Neural cell (in vitro differentiated cells): ENCODE results near the gene RASAL2. TPM values are rescaled to one million over a fixed set of nuclear protein-coding genes. Genes with fewer than 3 reads are reported as not detected.

Source experiments
- H2AFZ ChIP-seq: fragments of 200-600, 300-800 bp; sonication (generic), shearing (Covaris generic); 2 replicates; pipeline ENCODE4 v1.6.0; 2014; ENCODE audit warnings: low read depth, mild to moderate bottlenecking, antibody characterized with exemption, low read length, moderate library complexity
- H3F3A ChIP-seq: fragments of 200-600 bp; shearing (Covaris generic); 2 replicates; pipeline ENCODE4 v1.6.1; 2016; ENCODE audit warnings: mild to moderate bottlenecking, moderate library complexity, mixed read lengths, antibody characterized with exemption, low read length; ENCODE audit not compliant: insufficient read depth, poor library complexity, severe bottlenecking
- H3K27ac ChIP-seq: fragments of 200-600, 300-800 bp; sonication (generic), shearing (Covaris generic); 2 replicates; pipeline ENCODE4 v1.5.1; 2014; ENCODE audit warnings: mild to moderate bottlenecking, low read length, moderate library complexity
- H3K27me3 ChIP-seq: fragments of 300-800, 200-600 bp; sonication (generic), shearing (Covaris generic); 2 replicates; pipeline ENCODE4 v1.6.0; 2014; ENCODE audit warnings: mild to moderate bottlenecking, low read depth, low read length, moderate library complexity; ENCODE audit not compliant: insufficient read depth
- H3K36me3 ChIP-seq: fragments of 300-800, 200-600 bp; sonication (generic), shearing (Covaris generic); 2 replicates; pipeline ENCODE4 v1.5.1; 2014; ENCODE audit warnings: mild to moderate bottlenecking, antibody characterized with exemption, low read length, moderate library complexity; ENCODE audit not compliant: insufficient read depth
- H3K4me2 ChIP-seq: fragments of 300-800, 200-600 bp; sonication (generic), shearing (Covaris generic); 2 replicates; pipeline ENCODE4 v1.6.0; 2014; ENCODE audit warnings: mild to moderate bottlenecking, low read length
- H3K4me3 ChIP-seq: fragments of 300-800, 200-600 bp; sonication (generic), shearing (Covaris generic); 2 replicates; pipeline ENCODE4 v1.5.1; 2014; ENCODE audit warnings: mild to moderate bottlenecking, low read length, moderate library complexity
- H3K79me2 ChIP-seq: fragments of 200-600 bp; shearing (Covaris generic); replicated peaks from 2 replicates; pipeline ENCODE4 v1.6.0; 2014; ENCODE audit warnings: mild to moderate bottlenecking, low read length, moderate library complexity; ENCODE audit not compliant: insufficient read depth
- H3K9ac ChIP-seq: fragments of 300-800, 200-600 bp; sonication (generic), shearing (Covaris generic); 2 replicates; pipeline ENCODE4 v1.6.1; 2016; ENCODE audit warnings: mild to moderate bottlenecking, low read length, mixed read lengths
- H3K9me2 ChIP-seq: fragments of 200-600 bp; shearing (Covaris generic); 2 replicates; pipeline ENCODE4 v1.6.1; 2016; ENCODE audit warnings: mild to moderate bottlenecking, low read length, mixed read lengths; ENCODE audit not compliant: insufficient read depth
- H3K9me3 ChIP-seq: fragments of 200-600, 300-800 bp; sonication (generic), shearing (Covaris generic); 2 replicates; pipeline ENCODE4 v1.6.1; 2016; ENCODE audit warnings: mild to moderate bottlenecking, mixed run types, low read length, moderate library complexity, mixed read lengths
- H4K20me1 ChIP-seq: fragments of 200-600 bp; shearing (Covaris generic); 2 replicates; pipeline ENCODE4 v1.6.1; 2016; ENCODE audit warnings: mild to moderate bottlenecking, mixed run types; ENCODE audit not compliant: insufficient read depth
- EP300 ChIP-seq: fragments of 450-650 bp; conservative IDR thresholded peaks from 2 replicates; pipeline ENCODE4 v1.6.1; 2014; ENCODE audit warnings: antibody characterized with exemption, mild to moderate bottlenecking, moderate library complexity; ENCODE audit not compliant: poor library complexity, severe bottlenecking
- EZH2 ChIP-seq: fragments of 200-600, 300-800 bp; shearing (Covaris generic), sonication (generic); IDR thresholded peaks from 2 replicates; pipeline ENCODE4 v1.6.1; 2014; ENCODE audit warnings: antibody characterized with exemption, low read length, borderline replicate concordance, mild to moderate bottlenecking; ENCODE audit not compliant: insufficient read depth, poor library complexity, severe bottlenecking
- MXI1 ChIP-seq: fragments of 450-650 bp; conservative IDR thresholded peaks from 2 replicates; pipeline ENCODE4 v1.6.1; 2014; ENCODE audit warnings: antibody characterized with exemption, mild to moderate bottlenecking; ENCODE audit not compliant: poor library complexity, severe bottlenecking
- POLR2AphosphoS5 ChIP-seq: IDR thresholded peaks from 2 replicates; pipeline ENCODE4 v1.6.1; 2012
- RAD21 ChIP-seq: fragments of 450-650 bp; conservative IDR thresholded peaks from 2 replicates; pipeline ENCODE4 v1.6.1; 2014; ENCODE audit warnings: antibody characterized with exemption, mild to moderate bottlenecking, moderate library complexity
- SMC3 ChIP-seq: fragments of 450-650 bp; conservative IDR thresholded peaks from 2 replicates; pipeline ENCODE4 v1.6.1; 2014; ENCODE audit warnings: antibody characterized with exemption, mild to moderate bottlenecking, moderate library complexity; ENCODE audit not compliant: poor library complexity
- TAF1 ChIP-seq: IDR thresholded peaks from 2 replicates; pipeline ENCODE4 v1.6.1; 2012; ENCODE audit warnings: low read depth
- polyA plus RNA-seq: library from polyadenylated mRNA; depleted of rRNA; stranded (reverse); fragments of >200 nt; gene quantifications from 2 replicates; pipeline ENCODE4 v1.2.3, GENCODE V29; 2014
- TF ChIP-seq, protein P1 (sequence below): IDR thresholded peaks from 2 replicates; pipeline ENCODE4 v1.6.1; 2012; ENCODE audit warnings: borderline replicate concordance
- TF ChIP-seq, protein P2 (sequence below): fragments of 450-650 bp; IDR thresholded peaks from 2 replicates; pipeline ENCODE4 v1.5.1; 2014; ENCODE audit warnings: antibody characterized with exemption, mild to moderate bottlenecking, moderate library complexity; ENCODE audit not compliant: poor library complexity, severe bottlenecking

RASAL2 gene
- polyA plus RNA-seq, 1 donor from 2014 or later, result 73.3 TPM

GRCh38 chr1:178510155-178510554 is 416.3 kb downstream of the RASAL2 start:
- no peak overlapping the region for H2AFZ ChIP-seq
- no peaks in the 10 kb centered on the region for H3K27me3 ChIP-seq

DNA sequence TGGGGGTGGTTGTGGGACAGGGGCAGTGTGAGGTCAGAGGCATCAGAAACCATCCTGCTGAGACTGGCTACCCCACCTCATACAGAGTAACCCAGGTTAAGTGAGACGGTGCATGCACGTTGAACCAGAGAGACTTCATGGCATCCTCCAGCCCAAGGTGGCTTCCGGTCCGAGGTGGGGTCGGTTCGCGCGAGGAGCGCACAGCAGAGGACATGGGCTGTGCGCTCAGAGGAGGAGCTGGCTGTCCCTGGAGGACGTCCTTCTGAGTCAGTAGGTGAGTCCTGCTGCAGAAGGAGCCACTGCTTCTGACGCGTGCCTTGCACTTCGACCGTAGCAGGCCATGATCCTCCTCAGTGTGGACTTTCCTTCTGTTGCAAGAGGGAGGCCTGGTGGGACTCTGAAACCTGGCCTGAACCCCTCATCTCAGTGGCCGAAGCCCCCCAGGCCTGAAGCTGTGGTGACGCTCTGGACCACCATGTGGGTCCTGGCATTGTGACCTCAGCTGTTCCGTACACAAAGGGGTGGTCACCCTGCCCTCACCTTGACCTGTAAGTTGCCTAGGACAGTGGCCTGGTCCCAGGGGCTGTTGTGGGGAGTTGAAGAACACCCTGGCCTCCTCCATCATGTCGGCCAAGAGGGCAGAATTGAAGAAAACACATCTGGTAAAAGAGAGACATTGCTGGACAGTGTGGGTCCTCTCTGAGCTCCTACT is 418.8 kb downstream of the RASAL2 start, which contains the start of gene TEX35:
Gene TEX35 (plus strand): TSS at position 544 of the 712 bp plus-strand sequence. CDS start 80 bp downstream, at position 624.
- TF ChIP-seq RAD21 (no peak), TAF1 (no peak), SMC3 (no peak), MXI1 (no peak), EP300 (no peak), EZH2 (no peak), POLR2AphosphoS5 (no peak)
- TF ChIP-seq, protein P1, sequence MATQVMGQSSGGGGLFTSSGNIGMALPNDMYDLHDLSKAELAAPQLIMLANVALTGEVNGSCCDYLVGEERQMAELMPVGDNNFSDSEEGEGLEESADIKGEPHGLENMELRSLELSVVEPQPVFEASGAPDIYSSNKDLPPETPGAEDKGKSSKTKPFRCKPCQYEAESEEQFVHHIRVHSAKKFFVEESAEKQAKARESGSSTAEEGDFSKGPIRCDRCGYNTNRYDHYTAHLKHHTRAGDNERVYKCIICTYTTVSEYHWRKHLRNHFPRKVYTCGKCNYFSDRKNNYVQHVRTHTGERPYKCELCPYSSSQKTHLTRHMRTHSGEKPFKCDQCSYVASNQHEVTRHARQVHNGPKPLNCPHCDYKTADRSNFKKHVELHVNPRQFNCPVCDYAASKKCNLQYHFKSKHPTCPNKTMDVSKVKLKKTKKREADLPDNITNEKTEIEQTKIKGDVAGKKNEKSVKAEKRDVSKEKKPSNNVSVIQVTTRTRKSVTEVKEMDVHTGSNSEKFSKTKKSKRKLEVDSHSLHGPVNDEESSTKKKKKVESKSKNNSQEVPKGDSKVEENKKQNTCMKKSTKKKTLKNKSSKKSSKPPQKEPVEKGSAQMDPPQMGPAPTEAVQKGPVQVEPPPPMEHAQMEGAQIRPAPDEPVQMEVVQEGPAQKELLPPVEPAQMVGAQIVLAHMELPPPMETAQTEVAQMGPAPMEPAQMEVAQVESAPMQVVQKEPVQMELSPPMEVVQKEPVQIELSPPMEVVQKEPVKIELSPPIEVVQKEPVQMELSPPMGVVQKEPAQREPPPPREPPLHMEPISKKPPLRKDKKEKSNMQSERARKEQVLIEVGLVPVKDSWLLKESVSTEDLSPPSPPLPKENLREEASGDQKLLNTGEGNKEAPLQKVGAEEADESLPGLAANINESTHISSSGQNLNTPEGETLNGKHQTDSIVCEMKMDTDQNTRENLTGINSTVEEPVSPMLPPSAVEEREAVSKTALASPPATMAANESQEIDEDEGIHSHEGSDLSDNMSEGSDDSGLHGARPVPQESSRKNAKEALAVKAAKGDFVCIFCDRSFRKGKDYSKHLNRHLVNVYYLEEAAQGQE, result no peak
- TF ChIP-seq, protein P2, sequence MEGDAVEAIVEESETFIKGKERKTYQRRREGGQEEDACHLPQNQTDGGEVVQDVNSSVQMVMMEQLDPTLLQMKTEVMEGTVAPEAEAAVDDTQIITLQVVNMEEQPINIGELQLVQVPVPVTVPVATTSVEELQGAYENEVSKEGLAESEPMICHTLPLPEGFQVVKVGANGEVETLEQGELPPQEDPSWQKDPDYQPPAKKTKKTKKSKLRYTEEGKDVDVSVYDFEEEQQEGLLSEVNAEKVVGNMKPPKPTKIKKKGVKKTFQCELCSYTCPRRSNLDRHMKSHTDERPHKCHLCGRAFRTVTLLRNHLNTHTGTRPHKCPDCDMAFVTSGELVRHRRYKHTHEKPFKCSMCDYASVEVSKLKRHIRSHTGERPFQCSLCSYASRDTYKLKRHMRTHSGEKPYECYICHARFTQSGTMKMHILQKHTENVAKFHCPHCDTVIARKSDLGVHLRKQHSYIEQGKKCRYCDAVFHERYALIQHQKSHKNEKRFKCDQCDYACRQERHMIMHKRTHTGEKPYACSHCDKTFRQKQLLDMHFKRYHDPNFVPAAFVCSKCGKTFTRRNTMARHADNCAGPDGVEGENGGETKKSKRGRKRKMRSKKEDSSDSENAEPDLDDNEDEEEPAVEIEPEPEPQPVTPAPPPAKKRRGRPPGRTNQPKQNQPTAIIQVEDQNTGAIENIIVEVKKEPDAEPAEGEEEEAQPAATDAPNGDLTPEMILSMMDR, result no peak
- Histone ChIP-seq H3K36me3 (no peaks in the 10 kb centered on the region), H3K4me2 (no peak within 1 kb of the TSS), H2AFZ (no peak within 1 kb of the TSS), H3K9me2 (no peaks in the 10 kb centered on the region), H3K27me3 (no peaks in the 10 kb centered on the region), H3K9ac (no peak within 1 kb of the TSS), H3K27ac (no peak within 1 kb of the TSS), H3F3A (no peaks in the 10 kb centered on the region), H3K79me2 (no peaks in the 10 kb centered on the region), H3K9me3 (no peaks in the 10 kb centered on the region), H4K20me1 (no peaks in the 10 kb centered on the region), H3K4me3 (no peak within 1 kb of the TSS)

More at GRCh38 chr1:178510155-178510554, 416.3 kb downstream of the RASAL2 start:
- Histone ChIP-seq H3F3A (no peaks in the 10 kb centered on the region), H3K9ac (no peak overlapping the region), H3K4me2 (no peak overlapping the region), H3K27ac (no peak overlapping the region), H3K79me2 (no peaks in the 10 kb centered on the region), H3K36me3 (no peaks in the 10 kb centered on the region), H4K20me1 (no peaks in the 10 kb centered on the region), H3K4me3 (no peak overlapping the region), H3K9me2 (no peaks in the 10 kb centered on the region), H3K9me3 (no peaks in the 10 kb centered on the region)
- no peak for TF ChIP-seq RAD21
- no peak for TF ChIP-seq POLR2AphosphoS5
- peak; percentile 17 for TF ChIP-seq EP300
